Endothelial cell of umbilical vein (primary cell): ENCODE data around the gene GRAMD1A.

Experiments
- CTCF ChIP-seq, 2 donors: IDR thresholded peaks; 1 replicate in 1 of 2; 2 replicates in 1 of 2; pipeline ENCODE4 v1.5.1; 2011; ENCODE audit warnings: low read length in 2 of 2, mild to moderate bottlenecking in 2 of 2, moderate library complexity in 2 of 2, control low read depth in 1 of 2, inconsistent platforms in 1 of 2, low read depth in 1 of 2; ENCODE audit not compliant: insufficient read depth in 1 of 2; ENCODE audit errors: extremely low read depth in 1 of 2
- EZH2 ChIP-seq: IDR thresholded peaks from 2 replicates; pipeline ENCODE4 v1.6.1; 2012; ENCODE audit warnings: borderline replicate concordance, low read depth, mild to moderate bottlenecking, moderate library complexity, low read length, inconsistent platforms; ENCODE audit not compliant: severe bottlenecking
- FOS ChIP-seq: IDR thresholded peaks from 2 replicates; pipeline ENCODE4 v1.6.1; 2011; ENCODE audit warnings: mild to moderate bottlenecking, low read length, moderate library complexity, borderline replicate concordance; ENCODE audit not compliant: insufficient read depth
- GATA2 ChIP-seq: IDR thresholded peaks from 2 replicates; pipeline ENCODE4 v1.7.0; 2011; ENCODE audit warnings: low read depth, mild to moderate bottlenecking, moderate library complexity, mixed read lengths, low read length; ENCODE audit not compliant: insufficient read length, insufficient read depth
- JUN ChIP-seq: IDR thresholded peaks from 2 replicates; pipeline ENCODE4 v1.6.1; 2011; ENCODE audit warnings: borderline replicate concordance, low read depth; ENCODE audit not compliant: insufficient read length, insufficient read depth
- MAX ChIP-seq: IDR thresholded peaks from 2 replicates; pipeline ENCODE4 v1.6.1; 2011; ENCODE audit not compliant: insufficient read depth, insufficient read length
- MYC ChIP-seq: IDR thresholded peaks from one replicate; pipeline ENCODE4 v1.6.1; 2011; ENCODE audit warnings: mild to moderate bottlenecking, low read depth, low read length
- POLR2A ChIP-seq: IDR thresholded peaks from 2 replicates; pipeline ENCODE4 v1.6.1; 2012; ENCODE audit warnings: low read depth, mild to moderate bottlenecking, control low read depth, low read length
- POLR2AphosphoS5 ChIP-seq: IDR thresholded peaks from 2 replicates; pipeline ENCODE4 v1.6.1; 2012; ENCODE audit warnings: low read depth, mild to moderate bottlenecking, control low read depth, low read length, moderate library complexity; ENCODE audit not compliant: insufficient read depth

- TF ChIP-seq CTCF (IDR thresholded peaks at IDR 0.05; ENCODE audit: extremely low read depth in 1 of 2, insufficient read depth in 1 of 2, low read depth in 1 of 2, low read length in 2 of 2) = no peak
- no peak for TF ChIP-seq POLR2A
- no peak for TF ChIP-seq EZH2
- TF ChIP-seq MAX = no peak
- TF ChIP-seq POLR2AphosphoS5 = no peak
- TF ChIP-seq MYC = no peak
- no peak for TF ChIP-seq GATA2
- TF ChIP-seq JUN = no peak
- no peak for TF ChIP-seq FOS
Observed at GRCh38 chr19:35032356-35032865, 32.3 kb downstream of the GRAMD1A start.
